WTC11 (cell line): Measurements from ENCODE around the gene EXOC4. TPM values are rescaled to one million over a fixed set of nuclear protein-coding genes. Genes with fewer than 3 reads are reported as not detected.

Experiments
- ATAC-seq: fragments of 200-7000 bp; cut with Tn5 transposase; 2 replicates; pipeline ENCODE4 v1.10.0; 2021; ENCODE audit warnings: mild to moderate bottlenecking, moderate library complexity
- CTCF ChIA-PET: fragments of 300-600 bp; sonication (Branson Sonifier 250); formaldehyde crosslinking; loops from one replicate; lab custom pipeline; 2021; ENCODE audit warnings: antibody characterized with exemption; lab: Charles Lee
- POLR2A ChIA-PET: fragments of 350-600 bp; sonication (Branson Sonifier 250); formaldehyde crosslinking; loops from one replicate; lab custom pipeline; 2021; ENCODE audit warnings: antibody characterized with exemption; lab: Charles Lee
- DNase-seq: peaks from one replicate; pipeline ENCODE4 v3.0.0; 2021; ENCODE audit warnings: low spot score
- H3K27ac Mint-ChIP-seq: 2 replicates; pipeline ENCODE4 v1.8.0; 2021; ENCODE audit warnings: mixed read lengths
- H3K27me3 Mint-ChIP-seq: 2 replicates; pipeline ENCODE4 v1.8.0; 2021; ENCODE audit warnings: low read depth, mild to moderate bottlenecking, moderate library complexity, mixed read lengths
- H3K36me3 Mint-ChIP-seq: 2 replicates; pipeline ENCODE4 v1.8.0; 2021; ENCODE audit warnings: mixed read lengths
- H3K4me1 Mint-ChIP-seq: 2 replicates; pipeline ENCODE4 v1.8.0; 2022; ENCODE audit warnings: mixed read lengths
- H3K4me3 Mint-ChIP-seq: 2 replicates; pipeline ENCODE4 v1.8.0; 2021; ENCODE audit warnings: mild to moderate bottlenecking, moderate library complexity, mixed read lengths
- H3K9me3 Mint-ChIP-seq: 2 replicates; pipeline ENCODE4 v1.8.0; 2021; ENCODE audit warnings: mixed read lengths
- ATF1 ChIP-seq: sonication (generic); formaldehyde crosslinking; IDR thresholded peaks from 2 replicates; pipeline ENCODE4 v1.8.1; 2023; ENCODE audit warnings: mild to moderate bottlenecking, moderate library complexity, missing genetic modification reagents
- CDX4 ChIP-seq: fragments of 250-450 bp; sonication (Bioruptor Pico); IDR thresholded peaks from 2 replicates; pipeline ENCODE4 v1.9.0; 2021; ENCODE audit warnings: moderate library complexity, mild to moderate bottlenecking, inconsistent platforms, borderline replicate concordance
- CTCF ChIP-seq: fragments of 200-600 bp; IDR thresholded peaks from 2 replicates; pipeline ENCODE4 v1.8.0; 2022; ENCODE audit warnings: antibody characterized with exemption
- ELF4 ChIP-seq: sonication (generic); formaldehyde crosslinking; IDR thresholded peaks from 2 replicates; pipeline ENCODE4 v1.8.1; 2022; ENCODE audit warnings: low read depth, mild to moderate bottlenecking, moderate library complexity, missing genetic modification reagents
- FOXK1 ChIP-seq: sonication (generic); formaldehyde crosslinking; IDR thresholded peaks from 2 replicates; pipeline ENCODE4 v1.8.0; 2022; ENCODE audit warnings: mild to moderate bottlenecking, moderate library complexity, missing genetic modification reagents
- GRHL2 ChIP-seq: fragments of 250-450 bp; sonication (Bioruptor Pico); IDR thresholded peaks from 2 replicates; pipeline ENCODE4 v1.8.0; 2022; ENCODE audit warnings: mild to moderate bottlenecking, moderate library complexity; ENCODE audit not compliant: insufficient replicate concordance, severe bottlenecking
- HMGXB4 ChIP-seq: sonication (generic); formaldehyde crosslinking; IDR thresholded peaks from 2 replicates; pipeline ENCODE4 v1.8.1; 2023; ENCODE audit warnings: mild to moderate bottlenecking, moderate library complexity, missing genetic modification reagents
- KAT7 ChIP-seq: sonication (generic); formaldehyde crosslinking; IDR thresholded peaks from 2 replicates; pipeline ENCODE4 v1.8.1; 2023; ENCODE audit warnings: missing genetic modification reagents, mild to moderate bottlenecking, borderline replicate concordance
- MLX ChIP-seq: sonication (generic); formaldehyde crosslinking; IDR thresholded peaks from 2 replicates; pipeline ENCODE4 v1.8.1; 2023; ENCODE audit warnings: mild to moderate bottlenecking, missing genetic modification reagents, moderate library complexity
- MXD4 ChIP-seq: fragments of 250-450 bp; sonication (Bioruptor Pico); IDR thresholded peaks from 2 replicates; pipeline ENCODE4 v1.8.0; 2021; ENCODE audit warnings: mild to moderate bottlenecking, moderate library complexity, borderline replicate concordance
- NR3C1 ChIP-seq: sonication (generic); formaldehyde crosslinking; conservative IDR thresholded peaks from 2 replicates; pipeline ENCODE4 v1.8.1; 2023; ENCODE audit warnings: low read depth, mild to moderate bottlenecking, missing genetic modification reagents
- PREB ChIP-seq: sonication (generic); formaldehyde crosslinking; IDR thresholded peaks from 2 replicates; pipeline ENCODE4 v1.8.1; 2022; ENCODE audit warnings: mild to moderate bottlenecking, missing genetic modification reagents, moderate library complexity, borderline replicate concordance
- SMAD3 ChIP-seq: sonication (generic); formaldehyde crosslinking; IDR thresholded peaks from 2 replicates; pipeline ENCODE4 v1.8.0; 2022; ENCODE audit warnings: missing genetic modification reagents, mild to moderate bottlenecking, borderline replicate concordance
- SOX15 ChIP-seq: fragments of 250-450 bp; sonication (Bioruptor Pico); IDR thresholded peaks from 2 replicates; pipeline ENCODE4 v1.9.0; 2021; ENCODE audit warnings: mild to moderate bottlenecking
- SP1 ChIP-seq: sonication (generic); formaldehyde crosslinking; conservative IDR thresholded peaks from 2 replicates; pipeline ENCODE4 v1.8.1; 2022; ENCODE audit warnings: missing genetic modification reagents
- TEAD1 ChIP-seq: sonication (generic); formaldehyde crosslinking; IDR thresholded peaks from 2 replicates; pipeline ENCODE4 v1.8.0; 2022; ENCODE audit warnings: mild to moderate bottlenecking, missing genetic modification reagents
- TEAD4 ChIP-seq: sonication (generic); formaldehyde crosslinking; IDR thresholded peaks from 2 replicates; pipeline ENCODE4 v1.8.0; 2022; ENCODE audit warnings: mild to moderate bottlenecking, missing genetic modification reagents
- ZNF138 ChIP-seq: sonication (generic); formaldehyde crosslinking; conservative IDR thresholded peaks from 2 replicates; pipeline ENCODE4 v1.8.1; 2022; ENCODE audit warnings: mild to moderate bottlenecking, moderate library complexity, missing genetic modification reagents
- ZNF232 ChIP-seq: sonication (generic); formaldehyde crosslinking; IDR thresholded peaks from 2 replicates; pipeline ENCODE4 v1.8.0; 2022; ENCODE audit warnings: mild to moderate bottlenecking, missing genetic modification reagents
- ZNF263 ChIP-seq: sonication (generic); formaldehyde crosslinking; IDR thresholded peaks from 2 replicates; pipeline ENCODE4 v1.8.1; 2022; ENCODE audit warnings: low read depth, mild to moderate bottlenecking, moderate library complexity, missing genetic modification reagents
- ZNF425 ChIP-seq: fragments of 250-450 bp; sonication (Bioruptor Pico); conservative IDR thresholded peaks from 2 replicates; pipeline ENCODE4 v1.9.0; 2021; ENCODE audit warnings: mild to moderate bottlenecking
- total RNA-seq: library from RNA; stranded (reverse); gene quantifications from 3 replicates; pipeline ENCODE4 v1.2.3, GENCODE V29; 2021

EXOC4 gene
- total RNA-seq, 1 experiment from 2014 or later = 62.0 TPM

- TF ChIP-seq MXD4 (CRISPR knock-in tag) = no peak
- TF ChIP-seq PREB (CRISPR knock-in tag) = no peak
- no peak for TF ChIP-seq SOX15 (CRISPR knock-in tag)
- TF ChIP-seq ZNF138 (CRISPR knock-in tag) = no peak
- no peak for TF ChIP-seq ZNF425 (CRISPR knock-in tag)
- TF ChIP-seq CDX4 = no peak
These were observed 35.1 kb upstream of the EXOC4 start (continued) for GRCh38 chr7:133217773-133218172.

- CTCF ChIA-PET = interaction anchor here (0.5 to 1.2 kb wide), 8 partner anchors 11 to 615 kb away, joined by 3 to 5 read pairs (median 3); partner anchors contain the start of gene CHCHD3
- peaks cover 8% of the 10 kb centered on the region; the same call in 1 of the 2 replicates for H3K9me3 Mint-ChIP-seq
- H3K27ac Mint-ChIP-seq = no peak overlapping the region
- no peak overlapping the region for H3K4me3 Mint-ChIP-seq
- POLR2A ChIA-PET = no interaction called here
- H3K27me3 Mint-ChIP-seq = no peaks in the 10 kb centered on the region
- TF ChIP-seq MLX (no peak), CTCF (peak; percentile 54; the same call in 1 of the 2 replicates)
- ATAC-seq = peak; percentile 51; the same call in 1 of the 2 replicates
- no peaks in the 10 kb centered on the region for H3K36me3 Mint-ChIP-seq
- DNase-seq = peak; percentile 63
- H3K4me1 Mint-ChIP-seq = peaks cover 10% of the 10 kb centered on the region
These were observed 22.2 kb upstream of the EXOC4 start for GRCh38 chr7:133230591-133231194.

- Mint-ChIP-seq H3K27me3 (no peaks in the 10 kb centered on the region), H3K36me3 (no peaks in the 10 kb centered on the region), H3K27ac (no peak overlapping the region), H3K4me3 (no peak overlapping the region), H3K9me3 (peaks cover 3% of the 10 kb centered on the region; the same call in 1 of the 2 replicates), H3K4me1 (peaks cover 6% of the 10 kb centered on the region)
- TF ChIP-seq SP1 (no peak), ELF4 (CRISPR knock-in tag) (no peak), KAT7 (CRISPR knock-in tag) (no peak), ZNF263 (CRISPR knock-in tag) (no peak), CTCF (no peak), FOXK1 (CRISPR knock-in tag) (no peak), HMGXB4 (no peak), TEAD1 (CRISPR knock-in tag) (no peak), NR3C1 (CRISPR knock-in tag) (no peak), TEAD4 (CRISPR knock-in tag) (no peak), ZNF232 (CRISPR knock-in tag) (no peak), GRHL2 (CRISPR knock-in tag) (no peak), ATF1 (CRISPR knock-in tag) (no peak), SMAD3 (no peak)
- peak; percentile 80 for ATAC-seq
- no peak for DNase-seq
- ChIA-PET CTCF (interaction anchor here (1.2 to 1.4 kb wide), 2 partner anchors 111 to 201 kb away, joined by 3 to 8 read pairs; no protein-coding TSS in a partner anchor), POLR2A (no interaction called here)
These were observed 19.7 kb upstream of the EXOC4 start for GRCh38 chr7:133233142-133233541.
